Measurements from ENCODE around the gene PARP3. TPM values are rescaled to one million over a fixed set of nuclear protein-coding genes. Genes with fewer than 3 reads are reported as not detected.

PARP3 gene
- total and polyA plus RNA-seq, 9 of the 15 experiments (the other 6 are each of a cell fraction or from before 2014, with no cell fraction given) = 0.46 to 6.6 (median 4.5) TPM

- TF ChIP-seq NR0B1 (IDR thresholded peaks at IDR 0.05; ENCODE audit: partially characterized antibody) = no peak
- 0 out of 2 replicates have a peak, but pooled peaks have one; percentile 20 for TF ChIP-seq EGR1 (conservative IDR thresholded peaks at IDR 0.05)
- TF ChIP-seq ZNF24 (IDR thresholded peaks at IDR 0.05) = no peak
- TF ChIP-seq ZNF583 (CRISPR knock-in tag; IDR thresholded peaks at IDR 0.05) = no peak
- no peak for TF ChIP-seq TCF7 (IDR thresholded peaks at IDR 0.05; ENCODE audit: borderline replicate concordance)
- TF ChIP-seq ARHGAP35 (IDR thresholded peaks at IDR 0.05; ENCODE audit: partially characterized antibody) = no peak
- no peak for TF ChIP-seq PRDM10 (IDR thresholded peaks at IDR 0.05; ENCODE audit: partially characterized antibody)
- no peak for TF ChIP-seq PYGO2 (tag; IDR thresholded peaks at IDR 0.05)
- no peak for TF ChIP-seq DLX4 (CRISPR knock-in tag; IDR thresholded peaks at IDR 0.05)
- TF ChIP-seq PREB (CRISPR knock-in tag; IDR thresholded peaks at IDR 0.05) = no peak
- TF ChIP-seq HES1 (IDR thresholded peaks at IDR 0.05; ENCODE audit: low read depth) = no peak
- no peak for TF ChIP-seq ARID1B (IDR thresholded peaks at IDR 0.05)
- TF ChIP-seq ZNF436 (CRISPR knock-in tag; IDR thresholded peaks at IDR 0.05) = no peak
- no peak for TF ChIP-seq NR2F6 (CRISPR knock-in tag; IDR thresholded peaks at IDR 0.05)
- TF ChIP-seq DPF2 (IDR thresholded peaks at IDR 0.05) = no peak
- no peak for TF ChIP-seq GMEB1 (CRISPR knock-in tag; IDR thresholded peaks at IDR 0.05)
- TF ChIP-seq PHTF2 (CRISPR knock-in tag; IDR thresholded peaks at IDR 0.05) = no peak
- TF ChIP-seq RFX7 (CRISPR knock-in tag; IDR thresholded peaks at IDR 0.05) = no peak
- no peak for TF ChIP-seq BMI1 (IDR thresholded peaks at IDR 0.05; ENCODE audit: low read length)
- TF ChIP-seq ZNF57 (CRISPR knock-in tag; IDR thresholded peaks at IDR 0.05) = no peak
- TF ChIP-seq MBD2 (IDR thresholded peaks at IDR 0.05; ENCODE audit: borderline replicate concordance, low read depth) = no peak
- TF ChIP-seq RAD21 (CRISPR knock-in tag; conservative IDR thresholded peaks at IDR 0.05 in 1 of 2, IDR thresholded peaks at IDR 0.05 in 1 of 2) = no peak
Measured at GRCh38 chr3:51968170-51968775, 26.1 kb downstream of the PARP3 start (continued).
